OCI-LY7 (cell line): ENCODE measurements around the gene MTF1.

Source experiments
- CTCF ChIP-seq: fragments of 200-600 bp; sonication (generic); conservative IDR thresholded peaks from 2 replicates; pipeline ENCODE4 v1.5.1; 2014; ENCODE audit warnings: mild to moderate bottlenecking, antibody characterized with exemption, low read length, moderate library complexity, mixed read lengths
- EZH2phosphoT487 ChIP-seq: fragments of 200-600 bp; sonication (generic); IDR thresholded peaks from 2 replicates; pipeline ENCODE4 v1.6.1; 2018; ENCODE audit warnings: low read depth, borderline replicate concordance, mild to moderate bottlenecking, mixed run types, antibody characterized with exemption, low read length, moderate library complexity, mixed read lengths

- TF ChIP-seq CTCF: no peak
- TF ChIP-seq EZH2phosphoT487: no peak
Observed at GRCh38 chr1:37795340-37796125, 63.9 kb downstream of the MTF1 start.
